K562 (cell line): ENCODE measurements around the gene KIF6. TPM values are rescaled to one million over a fixed set of nuclear protein-coding genes. Genes with fewer than 3 reads are reported as not detected.

ENCODE experiments used
- ATAC-seq: fragments of 200-7000 bp; cut with Tn5 transposase; 3 replicates; pipeline ENCODE4 v1.9.1; 2020; ENCODE audit warnings: moderate library complexity
- BruUV-seq: library from RNA; stranded (reverse); fragments of 400-500 nt; replicated peaks from 2 replicates; lab custom pipeline; 2021; lab: Mats Ljungman, UMichigan
- CTCF ChIA-PET: fragments of 300-600 bp; formaldehyde crosslinking; extraction: SDS; loops from one replicate; lab custom pipeline; 2021; ENCODE audit warnings: low intra/inter-chr PET ratio; lab: Yijun Ruan, JAX
- POLR2A ChIA-PET: fragments of 300-600, 350-650 bp; sonication (Branson Sonifier 250); formaldehyde crosslinking; extraction: SDS; loops from one replicate; lab custom pipeline; 2021; ENCODE audit warnings: antibody characterized with exemption, inconsistent platforms; lab: Yijun Ruan, JAX
- DNase-seq, 4 experiments: peaks; one replicate each; pipeline versions ENCODE4 v3.0.0 to v3.0.0-alpha.2; 2011 to 2018; ENCODE audit warnings: low spot score in 3 of 4, mixed read lengths in 3 of 4; ENCODE audit errors: extremely low read depth in 1 of 4
- FAIRE-seq: peaks from 2 replicates; lab custom pipeline; 2011; peaks lifted over from hg19 to GRCh38; lab: Jason Lieb, UNC
- H2AFZ ChIP-seq: 2 replicates; pipeline ENCODE4 v1.6.0; 2011; ENCODE audit warnings: low read depth, low read length, control low read depth, inconsistent platforms
- H3K27ac ChIP-seq: fragments of 200-600 bp; 3 replicates; pipeline ENCODE4 v1.8.0; 2011; ENCODE audit warnings: low read depth, mild to moderate bottlenecking, control low read depth, inconsistent platforms, low read length, moderate library complexity, mixed read lengths; ENCODE audit errors: extremely low read depth
- H3K27me3 ChIP-seq, 2 experiments: fragments of 300-600 bp in 1 of 2; 2 replicates in 1 of 2; 3 replicates in 1 of 2; pipeline versions ENCODE4 v1.6.0 to v1.8.0; 2011; ENCODE audit warnings: inconsistent platforms in 2 of 2, low read length in 2 of 2, mild to moderate bottlenecking in 1 of 2, mixed read lengths in 1 of 2, moderate library complexity in 1 of 2; ENCODE audit not compliant: control insufficient read depth in 2 of 2, insufficient read depth in 2 of 2
- H3K36me3 ChIP-seq: fragments of 300-600 bp; 3 replicates; pipeline ENCODE4 v1.8.0; 2011; ENCODE audit warnings: mild to moderate bottlenecking, low read length, inconsistent platforms; ENCODE audit not compliant: control insufficient read depth, insufficient read depth
- H3K4me1 ChIP-seq, 2 experiments: fragments of 200-600 bp in 1 of 2; replicated peaks in 1 of 2; 2 replicates in 1 of 2; 3 replicates in 1 of 2; pipeline versions ENCODE4 v1.5.1 to v1.8.0; 2011; ENCODE audit warnings: inconsistent platforms in 2 of 2, low read length in 2 of 2, mild to moderate bottlenecking in 1 of 2, mixed read lengths in 1 of 2, moderate library complexity in 1 of 2; ENCODE audit not compliant: control insufficient read depth in 2 of 2, insufficient read depth in 2 of 2
- H3K4me2 ChIP-seq: 2 replicates; pipeline ENCODE4 v1.6.1; 2011; ENCODE audit warnings: low read length, control low read depth, inconsistent platforms, mixed read lengths; ENCODE audit not compliant: insufficient read depth
- H3K4me3 ChIP-seq: fragments of 200-600 bp; sonication (generic), shearing (Covaris generic); 2 replicates; pipeline ENCODE4 v1.5.1; 2016; ENCODE audit warnings: control low read depth, inconsistent platforms
- H3K79me2 ChIP-seq: fragments of 200-600 bp; 3 replicates; pipeline ENCODE4 v1.8.0; 2011; ENCODE audit warnings: low read length, inconsistent platforms; ENCODE audit not compliant: control insufficient read depth, insufficient read depth
- H3K9ac ChIP-seq, 2 experiments: 2 replicates each; pipeline versions ENCODE4 v1.6.0 to v1.6.1; 2011; ENCODE audit warnings: low read depth in 2 of 2, low read length in 2 of 2, control low read depth in 1 of 2, inconsistent platforms in 1 of 2, mild to moderate bottlenecking in 1 of 2, mixed read lengths in 1 of 2; ENCODE audit not compliant: insufficient read depth in 1 of 2
- H3K9me1 ChIP-seq: one replicate; pipeline ENCODE4 v1.6.0; 2011; ENCODE audit warnings: inconsistent platforms, mild to moderate bottlenecking, low read length, moderate library complexity; ENCODE audit not compliant: control insufficient read depth, insufficient read depth
- H3K9me3 ChIP-seq: replicated peaks from 2 replicates; pipeline ENCODE4 v1.5.1; 2011; ENCODE audit warnings: low read depth, low read length, inconsistent platforms; ENCODE audit not compliant: control insufficient read depth, insufficient read depth
- H4K20me1 ChIP-seq: replicated peaks from 2 replicates; pipeline ENCODE4 v1.6.1; 2011; ENCODE audit warnings: low read length, inconsistent platforms, mixed read lengths; ENCODE audit not compliant: control insufficient read depth, insufficient read depth
- HMG20A ChIP-seq: fragments of 450-650 bp; formaldehyde crosslinking; conservative IDR thresholded peaks from 2 replicates; pipeline ENCODE4 v1.4.0; 2020; ENCODE audit warnings: mild to moderate bottlenecking, mixed read lengths
- KHSRP ChIP-seq: fragments of 450-650 bp; IDR thresholded peaks from 2 replicates; pipeline ENCODE4 v1.6.1; 2017
- MLLT1 ChIP-seq, 2 experiments: fragments of 450-650 bp; IDR thresholded peaks; 2 replicates each; pipeline ENCODE4 v1.6.1; 2016
- MYNN ChIP-seq, 2 experiments: sonication (generic); formaldehyde crosslinking in 1 of 2; IDR thresholded peaks; 2 replicates each; pipeline versions ENCODE4 v1.5.0 to v1.6.1; 2016 to 2020; ENCODE audit warnings: antibody characterized with exemption in 1 of 2, missing genetic modification reagents in 1 of 2
- PPARD ChIP-seq: fragments of 250-450 bp; sonication (Bioruptor Pico); IDR thresholded peaks from 2 replicates; pipeline ENCODE4 v1.8.0; 2022; ENCODE audit warnings: inconsistent platforms, mild to moderate bottlenecking, moderate library complexity
- SMC3 ChIP-seq: conservative IDR thresholded peaks from 2 replicates; pipeline ENCODE4 v1.6.1; 2011; ENCODE audit warnings: low read depth, low read length, improper control_type of control experiment; ENCODE audit not compliant: insufficient read depth
- TGIF2 ChIP-seq: sonication (generic); formaldehyde crosslinking; IDR thresholded peaks from 2 replicates; pipeline ENCODE4 v1.8.1; 2022; ENCODE audit warnings: mild to moderate bottlenecking, missing genetic modification reagents, moderate library complexity
- ZBED1 ChIP-seq: IDR thresholded peaks from 2 replicates; pipeline ENCODE4 v1.6.1; 2014
- ZNF239 ChIP-seq: fragments of 250-450 bp; sonication (Bioruptor Pico); IDR thresholded peaks from 2 replicates; pipeline ENCODE4 v1.4.0; 2020; ENCODE audit warnings: mild to moderate bottlenecking
- ZNF695 ChIP-seq: fragments of 450-650 bp; formaldehyde crosslinking; IDR thresholded peaks from 2 replicates; pipeline ENCODE4 v1.4.0; 2020; ENCODE audit warnings: mild to moderate bottlenecking, moderate library complexity
- ZNF766 ChIP-seq: fragments of 200-800 bp; sonication (Bioruptor generic); conservative IDR thresholded peaks from 2 replicates; pipeline ENCODE4 v1.6.1; 2016; ENCODE audit warnings: missing genetic modification characterization, missing compliant biosample characterization
- WGBS: fragments of 100-300 bp; shearing (Covaris generic); methylation state at CpG from one replicate; pipeline ENCODE4 v1.1.6; 2016; ENCODE audit warnings: low coverage, mixed read lengths; ENCODE audit not compliant: insufficient coverage; ENCODE audit errors: missing lambda C conversion rate; 5-methylcytosine and 5-hydroxymethylcytosine counted together
- in situ Hi-C: fragments of 300-500 bp; cut with MboI; formaldehyde crosslinking; loops from 4 replicates; pipeline ENCODE4 v1.15.0; 2018; ENCODE audit warnings: inconsistent platforms, mixed read lengths
- intact Hi-C: fragments of 100-400 bp; cut with micrococcal nuclease; formaldehyde crosslinking; loops from 2 replicates; pipeline ENCODE4 v1.14.2; 2022
- polyA plus RNA-seq, 8 experiments: library from polyadenylated mRNA; depleted of rRNA in 4 of 8; stranded (reverse) in 5 of 8; unstranded in 3 of 8; fragments of >200 nt; fragmentation: Nextera tagmentation in 2 of 8; fragmentation: Illumina TruSeq in 1 of 8; extraction: Ambion mirVana in 2 of 8; extraction: Trizol in 1 of 8; gene quantifications; 2 replicates each; pipeline versions ENCODE4 v1.2.1 to v1.2.3, GENCODE V29; 2011 to 2014; ENCODE audit warnings: inconsistent platforms in 1 of 8, missing spikeins in 1 of 8
- total RNA-seq, 7 experiments: library from RNA; depleted of rRNA in 6 of 7; stranded (reverse); fragments of >200 nt in 6 of 7; fragmentation: Illumina TruSeq in 2 of 7; extraction: Trizol in 2 of 7; gene quantifications; 2 replicates each; pipeline versions ENCODE4 v1.2.1 to v1.2.3, GENCODE V29; 2011 to 2021; ENCODE audit warnings: low replicate concordance in 1 of 7
- TF ChIP-seq, protein P1 (sequence below): fragments of 450-650 bp; formaldehyde crosslinking; IDR thresholded peaks from 2 replicates; pipeline ENCODE4 v1.4.0; 2020; ENCODE audit warnings: mild to moderate bottlenecking, moderate library complexity

Gene KIF6
- total and polyA plus RNA-seq, 9 of the 15 experiments (the other 6 are each of a cell fraction or from before 2014, with no cell fraction given) = not detected

- TF ChIP-seq ZNF766 (CRISPR knock-in tag) (no peak), ZBED1 (no peak), TGIF2 (CRISPR knock-in tag) (no peak), HMG20A (CRISPR knock-in tag) (no peak), MLLT1 (IDR thresholded peaks at IDR 0.05) (no peak), PPARD (CRISPR knock-in tag) (no peak), SMC3 (no peak), KHSRP (no peak), MYNN (IDR thresholded peaks at IDR 0.05) (no peak), MYNN (CRISPR knock-in tag; IDR thresholded peaks at IDR 0.05) (no peak), ZNF239 (CRISPR knock-in tag) (no peak), ZNF695 (no peak)
- TF ChIP-seq, protein P1, sequence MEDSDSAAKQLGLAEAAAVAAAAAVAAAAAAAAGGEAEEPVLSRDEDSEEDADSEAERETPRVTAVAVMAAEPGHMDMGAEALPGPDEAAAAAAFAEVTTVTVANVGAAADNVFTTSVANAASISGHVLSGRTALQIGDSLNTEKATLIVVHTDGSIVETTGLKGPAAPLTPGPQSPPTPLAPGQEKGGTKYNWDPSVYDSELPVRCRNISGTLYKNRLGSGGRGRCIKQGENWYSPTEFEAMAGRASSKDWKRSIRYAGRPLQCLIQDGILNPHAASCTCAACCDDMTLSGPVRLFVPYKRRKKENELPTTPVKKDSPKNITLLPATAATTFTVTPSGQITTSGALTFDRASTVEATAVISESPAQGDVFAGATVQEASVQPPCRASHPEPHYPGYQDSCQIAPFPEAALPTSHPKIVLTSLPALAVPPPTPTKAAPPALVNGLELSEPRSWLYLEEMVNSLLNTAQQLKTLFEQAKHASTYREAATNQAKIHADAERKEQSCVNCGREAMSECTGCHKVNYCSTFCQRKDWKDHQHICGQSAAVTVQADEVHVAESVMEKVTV (CRISPR knock-in tag) = no peak
- H3K9ac ChIP-seq = no peak overlapping the region
- ChIA-PET POLR2A (no interaction called here), CTCF (no interaction called here)
- no peak for ATAC-seq
- no peak overlapping the region for H3K4me3 ChIP-seq
- H3K4me1 ChIP-seq = no peaks in the 10 kb centered on the region
- no peak overlapping the region for H3K4me2 ChIP-seq
- FAIRE-seq = no peak
- H2AFZ ChIP-seq = no peak overlapping the region
- H3K27ac ChIP-seq = no peak overlapping the region
- H3K9me3 ChIP-seq = no peaks in the 10 kb centered on the region
- H3K27me3 ChIP-seq = no peaks in the 10 kb centered on the region
- H4K20me1 ChIP-seq = no peaks in the 10 kb centered on the region
- no peak for DNase-seq
- no peaks in the 10 kb centered on the region for H3K36me3 ChIP-seq
- no TSS peak for BruUV-seq
- in situ Hi-C loops (no loop called here), intact Hi-C loops (no loop called here)
- 5% methylated on average over 2 of the region's 2 CpGs for WGBS
- H3K79me2 ChIP-seq = no peaks in the 10 kb centered on the region
- H3K9me1 ChIP-seq = no peaks in the 10 kb centered on the region
Observed at GRCh38 chr6:39670519-39670918, 54.7 kb downstream of the KIF6 start.
